HCT116 (cell line): ENCODE measurements around the gene ATXN7L1. TPM values are rescaled to one million over a fixed set of nuclear protein-coding genes. Genes with fewer than 3 reads are reported as not detected.

Experiments
- ATAC-seq: fragments of 200-7000 bp; cut with Tn5 transposase; 2 replicates; pipeline ENCODE4 v1.9.1; 2020; ENCODE audit warnings: mild to moderate bottlenecking, moderate library complexity
- BruUV-seq: library from RNA; stranded (reverse); fragments of 400-500 nt; replicated peaks from 2 replicates; lab custom pipeline; 2021; lab: Mats Ljungman, UMichigan
- CTCF ChIA-PET: fragments of 300-600 bp; sonication (Branson Sonifier 250); formaldehyde crosslinking; loops from one replicate; lab custom pipeline; 2021; ENCODE audit warnings: antibody characterized with exemption; lab: Charles Lee
- POLR2A ChIA-PET: fragments of 300-600, 350-600 bp; sonication (Branson Sonifier 250); formaldehyde crosslinking; loops from one replicate; lab custom pipeline; 2021; ENCODE audit warnings: antibody characterized with exemption; lab: Charles Lee
- RAD21 ChIA-PET, 2 experiments: fragments of 300-600 bp; sonication (Branson Sonifier 250); formaldehyde crosslinking; loops; one replicate each; lab custom pipeline; 2023; ENCODE audit warnings: low total read pairs in 2 of 2; ENCODE audit not compliant: uncharacterized antibody in 2 of 2, unreplicated experiment in 2 of 2, low non-redundant PET in 1 of 2; lab: Charles Lee
- DNase-seq: peaks from one replicate; pipeline ENCODE4 v3.0.0-alpha.2; 2010; ENCODE audit warnings: low read depth, low spot score
- H2AFZ ChIP-seq: fragments of 200-600 bp; shearing (Covaris generic), sonication (generic); 2 replicates; pipeline ENCODE4 v1.6.1; 2017; ENCODE audit warnings: low read depth, mixed run types, mixed read lengths, antibody characterized with exemption, low read length; ENCODE audit not compliant: poor library complexity, severe bottlenecking
- H3K27ac ChIP-seq: 2 replicates; pipeline ENCODE4 v1.5.1; 2012; ENCODE audit warnings: low read depth, low read length
- H3K27me3 ChIP-seq: fragments of 200-600 bp; sonication (generic); 2 replicates; pipeline ENCODE4 v1.6.1; 2016; ENCODE audit warnings: mixed run types, low read length, mixed read lengths; ENCODE audit not compliant: insufficient read depth
- H3K36me3 ChIP-seq, 2 experiments: fragments of 200-500 bp in 1 of 2; fragments of 200-600 bp in 1 of 2; sonication (Bioruptor generic) in 1 of 2; sonication (generic) in 1 of 2; 2 replicates each; pipeline versions ENCODE4 v1.5.1 to v1.6.1; 2014 to 2016; ENCODE audit warnings: low read length in 2 of 2, inconsistent platforms in 1 of 2, mixed read lengths in 1 of 2, mixed run types in 1 of 2; ENCODE audit not compliant: insufficient read depth in 2 of 2, control insufficient read depth in 1 of 2
- H3K4me1 ChIP-seq, 2 experiments: fragments of 200-600 bp in 1 of 2; sonication (generic) in 1 of 2; 2 replicates each; pipeline versions ENCODE4 v1.5.1 to v1.6.1; 2012 to 2017; ENCODE audit warnings: low read length in 2 of 2, inconsistent platforms in 1 of 2, mild to moderate bottlenecking in 1 of 2, mixed read lengths in 1 of 2, mixed run types in 1 of 2, moderate library complexity in 1 of 2; ENCODE audit not compliant: insufficient read depth in 2 of 2, control insufficient read depth in 1 of 2
- H3K4me2 ChIP-seq: fragments of 200-600 bp; sonication (generic); 2 replicates; pipeline ENCODE4 v1.6.1; 2017; ENCODE audit warnings: mixed run types, low read length, mixed read lengths
- H3K4me3 ChIP-seq, 2 experiments: fragments of 200-600 bp in 1 of 2; sonication (generic) in 1 of 2; replicated peaks in 1 of 2; 2 replicates each; pipeline ENCODE4 v1.5.1; 2011 to 2016; ENCODE audit warnings: low read length in 2 of 2, control low read depth in 1 of 2, low read depth in 1 of 2, mild to moderate bottlenecking in 1 of 2, mixed read lengths in 1 of 2, mixed run types in 1 of 2
- H3K79me2 ChIP-seq: fragments of 200-600 bp; sonication (generic); 2 replicates; pipeline ENCODE4 v1.6.1; 2017; ENCODE audit warnings: mild to moderate bottlenecking, mixed run types, low read length, moderate library complexity, mixed read lengths; ENCODE audit not compliant: insufficient read depth
- H3K9ac ChIP-seq: fragments of 200-600 bp; sonication (generic); 2 replicates; pipeline ENCODE4 v1.6.1; 2016; ENCODE audit warnings: low read length, mixed read lengths
- H3K9me2 ChIP-seq: fragments of 200-600 bp; sonication (generic), shearing (Covaris generic); 2 replicates; pipeline ENCODE4 v1.6.1; 2017; ENCODE audit warnings: mixed run types, mild to moderate bottlenecking, moderate library complexity; ENCODE audit not compliant: insufficient read depth
- H3K9me3 ChIP-seq, 2 experiments: fragments of 200-500 bp in 1 of 2; fragments of 200-600 bp in 1 of 2; sonication (Bioruptor generic) in 1 of 2; sonication (generic) in 1 of 2; 2 replicates each; pipeline ENCODE4 v1.6.1; 2014 to 2017; ENCODE audit warnings: low read length in 2 of 2, mixed read lengths in 2 of 2, inconsistent platforms in 1 of 2, low read depth in 1 of 2, mild to moderate bottlenecking in 1 of 2, mixed run types in 1 of 2, moderate library complexity in 1 of 2; ENCODE audit not compliant: control insufficient read depth in 1 of 2, insufficient read depth in 1 of 2
- H4K20me1 ChIP-seq: fragments of 200-600 bp; sonication (generic), shearing (Covaris generic); 2 replicates; pipeline ENCODE4 v1.6.1; 2017; ENCODE audit warnings: mixed run types, mild to moderate bottlenecking, moderate library complexity; ENCODE audit not compliant: insufficient read depth
- ATF3 ChIP-seq: IDR thresholded peaks from 2 replicates; pipeline ENCODE4 v1.6.1; 2012
- CBX3 ChIP-seq: IDR thresholded peaks from 2 replicates; pipeline ENCODE4 v1.6.1; 2012; ENCODE audit warnings: low read depth
- CEBPB ChIP-seq: IDR thresholded peaks from 2 replicates; pipeline ENCODE4 v1.6.1; 2012; ENCODE audit warnings: low read depth
- CTCF ChIP-seq, 3 experiments: fragments of 200-600 bp in 1 of 3; sonication (generic) in 1 of 3; IDR thresholded peaks in 2 of 3; conservative IDR thresholded peaks in 1 of 3; 2 replicates each; pipeline ENCODE4 v1.5.1; 2012 to 2017; ENCODE audit warnings: low read depth in 2 of 3, low read length in 2 of 3, antibody characterized with exemption in 1 of 3, borderline replicate concordance in 1 of 3, control low read depth in 1 of 3, mild to moderate bottlenecking in 1 of 3, mixed read lengths in 1 of 3, mixed run types in 1 of 3, moderate library complexity in 1 of 3; ENCODE audit not compliant: insufficient read depth in 1 of 3
- EGR1 ChIP-seq: IDR thresholded peaks from 2 replicates; pipeline ENCODE4 v1.6.1; 2012; ENCODE audit warnings: low read depth
- ELF1 ChIP-seq: IDR thresholded peaks from 2 replicates; pipeline ENCODE4 v1.6.1; 2012; ENCODE audit warnings: low read depth, borderline replicate concordance
- EZH2phosphoT487 ChIP-seq: fragments of 200-600 bp; IDR thresholded peaks from 2 replicates; pipeline ENCODE4 v1.6.1; 2018; ENCODE audit warnings: antibody characterized with exemption, borderline replicate concordance
- FOSL1 ChIP-seq: IDR thresholded peaks from 2 replicates; pipeline ENCODE4 v1.6.1; 2012; ENCODE audit warnings: low read depth
- JUND ChIP-seq: IDR thresholded peaks from 2 replicates; pipeline ENCODE4 v1.6.1; 2012
- MAX ChIP-seq: IDR thresholded peaks from 2 replicates; pipeline ENCODE4 v1.6.1; 2012
- POLR2A ChIP-seq: IDR thresholded peaks from 2 replicates; pipeline ENCODE4 v1.7.0; 2011; ENCODE audit warnings: borderline replicate concordance; ENCODE audit not compliant: insufficient read depth, insufficient read length; ENCODE audit errors: extremely low read depth
- RAD21 ChIP-seq: IDR thresholded peaks from 2 replicates; pipeline ENCODE4 v1.6.1; 2012; ENCODE audit warnings: low read depth, mild to moderate bottlenecking
- SIN3A ChIP-seq: IDR thresholded peaks from 2 replicates; pipeline ENCODE4 v1.6.1; 2012; ENCODE audit warnings: low read depth
- SRF ChIP-seq: IDR thresholded peaks from 2 replicates; pipeline ENCODE4 v1.6.1; 2012; ENCODE audit warnings: low read depth
- YY1 ChIP-seq: IDR thresholded peaks from 2 replicates; pipeline ENCODE4 v1.6.1; 2011; ENCODE audit warnings: low read length, low read depth, moderate library complexity, mild to moderate bottlenecking; ENCODE audit not compliant: insufficient replicate concordance; ENCODE audit errors: extremely low read depth
- ZBTB33 ChIP-seq: IDR thresholded peaks from 2 replicates; pipeline ENCODE4 v1.6.1; 2011; ENCODE audit warnings: mild to moderate bottlenecking, low read length, moderate library complexity; ENCODE audit not compliant: insufficient replicate concordance; ENCODE audit errors: extremely low read depth
- ZFX ChIP-seq: fragments of 450-650 bp; IDR thresholded peaks from 2 replicates; pipeline ENCODE4 v1.6.1; 2017
- ZNF274 ChIP-seq: fragments of 200-500 bp; sonication (Bioruptor generic); IDR thresholded peaks from 2 replicates; pipeline ENCODE4 v1.6.1; 2014; ENCODE audit warnings: mild to moderate bottlenecking, low read depth, low read length, inconsistent platforms
- intact Hi-C: fragments of 100-400 bp; cut with micrococcal nuclease; formaldehyde crosslinking; loops from 2 replicates; pipeline ENCODE4 v1.10.0; 2022
- total RNA-seq: library from RNA; stranded (reverse); gene quantifications from one replicate; pipeline ENCODE4 v1.2.1, GENCODE V29; 2021; ENCODE audit not compliant: unreplicated experiment

Gene ATXN7L1
- total RNA-seq, 1 experiment from 2014 or later: 11.5 TPM

- Histone ChIP-seq H3K27me3 (no peaks in the 10 kb centered on the region), H3K79me2 (no peaks in the 10 kb centered on the region), H3K9me2 (no peaks in the 10 kb centered on the region), H4K20me1 (no peaks in the 10 kb centered on the region), H3K4me1 (no peaks in the 10 kb centered on the region), H3K27ac (no peak overlapping the region), H3K4me3 (no peak overlapping the region), H3K4me2 (no peak overlapping the region), H3K36me3 (peaks cover 0 to 11% of the 10 kb centered on the region in 2 experiments; a peak in 1 of 4 replicates), H2AFZ (no peak overlapping the region), H3K9ac (no peak overlapping the region), H3K9me3 (no peaks in the 10 kb centered on the region)
- RAD21 ChIA-PET: no interaction called here
- BruUV-seq: no TSS peak
- ATAC-seq: no peak
- TF ChIP-seq CBX3: no peak
- TF ChIP-seq JUND: no peak
- no peak for TF ChIP-seq ELF1
- TF ChIP-seq RAD21: no peak
- TF ChIP-seq ATF3: no peak
- no peak for TF ChIP-seq EGR1
- TF ChIP-seq ZFX: no peak
- TF ChIP-seq FOSL1: no peak
- CTCF ChIA-PET: interaction anchor here (0.6 kb wide), 1 partner anchor 238 kb away, joined by 6 read pairs; no protein-coding TSS in a partner anchor
- DNase-seq: no peak
- POLR2A ChIA-PET: no interaction called here
- intact Hi-C loops: no loop called here
These were observed 33.8 kb upstream of the ATXN7L1 start for GRCh38 chr7:105910172-105910571.

GRCh38 chr7:105909742-105910141 lies 33.3 kb upstream of the ATXN7L1 start:
- no peaks in the 10 kb centered on the region for H3K79me2 ChIP-seq
- no peak overlapping the region for H3K9ac ChIP-seq
- no peak overlapping the region for H3K4me2 ChIP-seq
- intact Hi-C loops: no loop called here
- no peak for DNase-seq
- H3K36me3 ChIP-seq: peaks cover 0 to 11% of the 10 kb centered on the region in 2 experiments; a peak in 1 of 4 replicates
- ATAC-seq: no peak
- H3K9me2 ChIP-seq: no peaks in the 10 kb centered on the region
- no peak overlapping the region for H3K4me3 ChIP-seq
- no TSS peak for BruUV-seq
- H3K4me1 ChIP-seq: no peaks in the 10 kb centered on the region
- H2AFZ ChIP-seq: no peak overlapping the region
- H4K20me1 ChIP-seq: no peaks in the 10 kb centered on the region
- H3K27me3 ChIP-seq: no peaks in the 10 kb centered on the region
- no peak overlapping the region for H3K27ac ChIP-seq
- ChIA-PET POLR2A (no interaction called here), RAD21 (no interaction called here), CTCF (interaction anchor here (0.6 kb wide), 1 partner anchor 238 kb away, joined by 6 read pairs; no protein-coding TSS in a partner anchor)
- H3K9me3 ChIP-seq: no peaks in the 10 kb centered on the region
- TF ChIP-seq SIN3A (no peak), EZH2phosphoT487 (no peak), ATF3 (no peak), JUND (no peak), ZFX (no peak), ZNF274 (no peak), CEBPB (no peak), CBX3 (no peak), YY1 (no peak), RAD21 (no peak), ZBTB33 (no peak), SRF (no peak), POLR2A (no peak), MAX (no peak), CTCF (IDR thresholded peaks at IDR 0.05 in 2 of 3, conservative IDR thresholded peaks at IDR 0.05 in 1 of 3; ENCODE audit: borderline replicate concordance in 1 of 3, insufficient read depth in 1 of 3, low read depth in 2 of 3, low read length in 2 of 3) (no peak)
